GM19438 (cell line): ENCODE measurements around the gene GSAP.
"Not testable (repeated sequence)": the region's sequence is repeated elsewhere in the genome, so short reads cannot be mapped to it uniquely, and the experiment has no call there.

Source experiments
- ATAC-seq: cut with Tn5 transposase; IDR thresholded peaks from one replicate; pipeline ENCODE4 v1.9.1; 2021; ENCODE audit warnings: low read depth; ENCODE audit not compliant: unreplicated experiment

The GSAP gene

GRCh38 chr7:77306231-77307067 lies 109.7 kb downstream of the GSAP start:
- no peak for ATAC-seq

- ATAC-seq = no peak
Observed at GRCh38 chr7:77295549-77295948, 120.6 kb downstream of the GSAP start.

GRCh38 chr7:77293046-77293445 lies 123.1 kb downstream of the GSAP start:
- no peak for ATAC-seq

GRCh38 chr7:77290425-77290824 lies 125.7 kb downstream of the GSAP start:
- no peak for ATAC-seq

- no peak for ATAC-seq
Observed at GRCh38 chr7:77289387-77289786, 126.8 kb downstream of the GSAP start.

- ATAC-seq = no peak
Observed at GRCh38 chr7:77288676-77289320, 127.4 kb downstream of the GSAP start.

GRCh38 chr7:77284616-77285015 lies 131.5 kb downstream of the GSAP start:
- ATAC-seq = no peak

- no peak for ATAC-seq
Observed at GRCh38 chr7:77284005-77284404, 132.1 kb downstream of the GSAP start.

- no peak for ATAC-seq
Observed at GRCh38 chr7:77282897-77283296, 133.3 kb downstream of the GSAP start.

- no peak for ATAC-seq
Observed at GRCh38 chr7:77281780-77282478, 134.2 kb downstream of the GSAP start.

GRCh38 chr7:77276120-77276519 lies 140.0 kb downstream of the GSAP start:
- no peak for ATAC-seq

GRCh38 chr7:77275663-77276062 lies 140.5 kb downstream of the GSAP start:
- not testable (repeated sequence) for ATAC-seq

GRCh38 chr7:77271766-77272165 lies 144.4 kb downstream of the GSAP start:
- ATAC-seq = no peak

- ATAC-seq = no peak
Observed at GRCh38 chr7:77270094-77270480, 146.1 kb downstream of the GSAP start.

GRCh38 chr7:77269360-77270093 lies 146.6 kb downstream of the GSAP start:
- ATAC-seq = peak; percentile 90

- ATAC-seq = peak; percentile 73
Observed at GRCh38 chr7:77266291-77266794, 149.8 kb downstream of the GSAP start.

GRCh38 chr7:77265666-77266065 lies 150.5 kb downstream of the GSAP start:
- ATAC-seq = no peak

GRCh38 chr7:77262316-77262715 lies 153.8 kb downstream of the GSAP start:
- ATAC-seq = no peak
